Measurements from ENCODE around the gene RRM2.
"Not testable (repeated sequence)": the region's sequence is repeated elsewhere in the genome, so short reads cannot be mapped to it uniquely, and the experiment has no call there.

Gene RRM2

DNA sequence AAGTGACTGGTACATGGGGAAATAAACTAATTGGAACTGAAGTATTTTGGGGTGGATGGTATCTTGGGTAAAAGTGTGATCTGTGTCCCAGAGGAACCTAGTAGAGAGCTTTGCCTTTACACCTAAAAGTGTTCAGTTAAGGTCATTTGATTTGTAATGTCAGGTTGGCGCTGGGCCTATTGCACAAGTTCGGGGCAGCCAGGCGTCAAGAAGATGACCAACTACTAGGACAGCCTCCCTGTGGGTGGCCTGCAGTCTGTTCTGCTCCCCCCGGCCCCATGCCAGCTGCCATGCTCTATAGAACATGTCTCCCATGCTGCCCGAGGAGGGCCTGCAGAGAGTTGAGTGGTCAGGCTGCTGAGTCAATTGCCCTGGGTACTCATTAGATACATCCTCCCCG lies 10.1 kb downstream of the RRM2 start:
- DNase-seq (ENCODE audit: low read depth) = no peak

DNA sequence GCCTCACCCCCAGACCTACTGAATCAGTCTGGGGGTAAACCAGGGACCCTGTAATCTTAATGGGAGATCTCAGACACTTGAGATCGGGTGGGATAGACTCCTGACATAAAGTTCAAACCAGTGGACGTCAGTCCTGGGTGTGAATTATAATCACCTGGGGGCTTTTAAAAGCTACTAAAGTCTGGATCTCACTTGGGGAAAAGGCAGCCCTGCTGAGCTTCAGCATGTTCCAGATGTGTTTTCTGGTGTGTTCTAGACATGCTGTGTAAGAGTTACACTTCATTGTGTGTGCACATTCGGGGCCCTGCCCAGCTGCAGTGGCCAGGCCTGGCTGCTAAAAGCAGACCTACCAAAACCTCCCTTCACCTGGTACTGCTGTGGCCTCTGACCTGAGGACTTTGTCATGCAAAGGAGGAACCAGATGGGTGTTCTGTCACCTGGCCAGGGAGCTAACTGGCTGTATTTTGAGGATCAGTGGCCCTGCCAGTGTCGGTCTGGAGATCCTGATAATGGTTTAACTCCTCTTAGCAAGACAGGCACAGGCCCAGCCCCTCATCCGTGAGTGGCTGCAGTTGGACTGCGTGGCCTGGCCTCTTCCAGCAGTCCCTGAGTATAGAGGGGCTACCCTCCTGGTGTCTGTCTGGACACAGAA lies 10.6 kb downstream of the RRM2 start:
- DNase-seq (ENCODE audit: low read depth) = no peak

DNA sequence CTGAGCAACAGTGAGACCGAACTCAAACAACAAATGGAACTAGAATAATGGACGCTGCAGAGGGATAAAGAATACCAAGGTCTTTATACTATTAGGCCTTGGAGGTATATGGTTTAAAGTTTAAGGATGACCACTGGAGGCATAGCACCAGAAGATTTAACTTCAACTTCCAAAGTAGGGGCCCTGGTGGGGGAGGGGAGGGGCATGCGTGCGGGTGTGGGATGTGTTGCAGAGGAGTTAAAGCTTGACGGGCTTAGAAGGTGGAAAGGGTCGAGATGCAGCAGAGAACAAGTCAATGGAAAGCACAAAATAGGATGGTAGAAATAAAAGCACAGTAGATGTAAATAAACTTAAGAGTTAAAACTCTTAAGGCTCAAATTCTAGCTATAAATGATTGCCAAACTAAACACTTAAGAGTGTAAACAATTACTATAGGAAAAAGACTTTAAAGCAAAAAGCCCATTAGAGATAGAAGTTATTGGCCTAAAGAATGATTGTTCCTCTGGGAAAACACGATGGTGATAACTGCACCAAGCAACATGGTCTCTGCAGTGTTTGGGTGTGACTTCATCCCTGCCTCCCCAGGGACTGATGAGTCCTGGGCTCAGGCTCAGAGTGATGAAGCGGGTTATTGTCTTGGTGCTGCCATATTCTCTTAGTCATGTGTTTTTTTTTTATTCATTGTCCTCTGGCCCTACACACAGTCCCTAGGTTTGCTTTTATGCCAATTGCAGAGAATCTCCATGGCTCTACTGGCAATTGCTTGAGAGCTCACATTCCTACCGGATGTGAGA lies 13.0 kb downstream of the RRM2 start:
- DNase-seq (ENCODE audit: low read depth) = no peak

DNA sequence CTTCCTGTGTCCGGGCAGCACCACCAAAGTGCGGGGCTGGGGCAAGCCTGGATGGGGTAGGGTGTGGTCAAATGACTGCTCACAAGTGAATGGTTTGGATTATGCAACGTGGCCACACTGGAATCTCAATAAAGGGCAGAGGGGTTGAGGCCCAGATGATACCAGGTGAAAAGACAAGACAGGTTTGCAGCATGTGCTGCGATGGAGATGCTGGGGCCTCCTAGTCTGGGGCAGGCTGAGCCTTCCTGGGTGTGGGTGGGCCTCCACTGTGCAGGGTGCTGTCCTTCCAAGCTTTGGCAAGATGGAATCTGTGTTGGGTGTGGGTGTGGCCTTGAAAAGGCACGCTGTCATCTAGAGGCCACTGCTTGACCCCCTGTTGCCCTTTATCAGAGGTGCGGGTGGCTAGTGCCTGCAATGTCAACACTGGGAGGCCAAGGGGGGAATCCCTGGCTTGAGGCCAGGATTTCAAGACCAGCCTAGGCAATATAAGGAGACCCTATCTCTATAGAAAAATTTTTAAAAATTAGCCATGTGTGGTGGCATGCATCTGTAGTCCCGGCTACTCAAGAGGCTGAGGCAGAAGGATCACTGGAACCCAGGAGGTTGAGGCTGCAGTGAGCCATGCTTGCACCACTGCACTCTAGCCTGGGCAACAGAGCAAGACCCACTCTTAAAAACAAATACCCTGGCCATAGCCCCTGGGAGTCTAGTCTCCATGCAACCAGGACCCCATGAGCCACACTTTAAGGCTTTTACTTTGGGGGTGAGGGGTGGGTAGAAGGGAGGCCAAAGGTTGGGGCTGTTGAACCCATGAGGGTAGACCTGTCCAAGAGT lies 13.8 kb downstream of the RRM2 start:
- DNase-seq (ENCODE audit: low read depth) = no peak

DNA sequence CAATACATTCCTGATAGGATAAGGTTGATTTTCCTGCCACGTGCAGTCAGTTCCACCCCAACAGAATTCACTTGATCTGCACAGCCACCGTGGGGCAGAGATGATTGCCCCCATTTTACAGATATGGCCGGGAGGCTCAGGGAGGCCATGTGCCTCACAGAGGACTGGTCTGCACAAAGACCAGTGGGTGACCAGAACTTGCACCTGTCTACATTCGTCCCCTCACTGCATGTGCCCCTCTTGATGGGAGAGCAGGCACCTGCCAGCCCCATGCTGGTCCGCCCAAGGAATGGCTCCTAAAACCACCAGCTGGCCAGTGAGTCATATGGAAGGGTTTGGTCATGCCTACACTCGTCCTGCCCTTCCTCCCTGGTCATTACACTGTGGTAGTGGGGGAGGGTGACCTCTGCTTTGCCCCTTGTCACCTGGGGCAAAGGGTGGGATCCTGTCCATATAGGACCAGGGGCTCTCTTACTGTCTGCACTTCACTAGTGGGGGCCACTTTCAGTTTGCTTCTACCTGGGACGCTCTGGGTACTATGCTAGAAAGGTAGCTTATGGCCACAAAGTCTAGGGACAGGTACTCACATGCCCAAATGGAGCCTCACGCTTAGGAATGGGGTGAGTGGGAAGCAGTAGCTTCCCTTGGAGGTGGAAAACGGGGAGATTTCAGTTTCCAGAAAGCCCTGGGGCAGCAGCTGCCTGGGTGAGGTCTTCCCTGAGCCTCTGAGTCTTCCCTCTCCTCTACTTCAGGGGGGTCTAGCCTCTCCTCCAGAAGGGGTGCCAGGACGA lies 14.7 kb downstream of the RRM2 start:
- DNase-seq (ENCODE audit: low read depth) = no peak

DNA sequence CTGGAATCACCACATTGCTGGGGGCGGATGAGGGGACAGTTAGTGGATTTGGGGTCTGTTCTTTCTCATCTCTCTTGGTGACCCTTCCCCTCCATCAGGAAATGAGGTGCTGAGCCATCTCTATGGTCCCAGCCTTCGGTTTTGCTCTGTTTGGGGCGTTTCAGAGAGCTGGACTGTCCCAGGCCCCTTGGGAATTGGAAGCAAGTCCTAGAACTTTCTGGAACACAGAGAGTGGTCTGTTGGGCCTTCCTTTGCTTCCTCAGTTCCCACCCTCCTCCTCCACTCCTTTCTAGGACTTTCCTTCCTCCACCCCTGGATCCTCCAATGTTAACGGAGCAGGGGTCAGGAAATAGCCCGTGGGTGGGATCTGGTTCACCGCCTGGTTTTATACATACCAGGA lies 17.0 kb downstream of the RRM2 start:
- no peak for DNase-seq (ENCODE audit: low read depth)

DNA sequence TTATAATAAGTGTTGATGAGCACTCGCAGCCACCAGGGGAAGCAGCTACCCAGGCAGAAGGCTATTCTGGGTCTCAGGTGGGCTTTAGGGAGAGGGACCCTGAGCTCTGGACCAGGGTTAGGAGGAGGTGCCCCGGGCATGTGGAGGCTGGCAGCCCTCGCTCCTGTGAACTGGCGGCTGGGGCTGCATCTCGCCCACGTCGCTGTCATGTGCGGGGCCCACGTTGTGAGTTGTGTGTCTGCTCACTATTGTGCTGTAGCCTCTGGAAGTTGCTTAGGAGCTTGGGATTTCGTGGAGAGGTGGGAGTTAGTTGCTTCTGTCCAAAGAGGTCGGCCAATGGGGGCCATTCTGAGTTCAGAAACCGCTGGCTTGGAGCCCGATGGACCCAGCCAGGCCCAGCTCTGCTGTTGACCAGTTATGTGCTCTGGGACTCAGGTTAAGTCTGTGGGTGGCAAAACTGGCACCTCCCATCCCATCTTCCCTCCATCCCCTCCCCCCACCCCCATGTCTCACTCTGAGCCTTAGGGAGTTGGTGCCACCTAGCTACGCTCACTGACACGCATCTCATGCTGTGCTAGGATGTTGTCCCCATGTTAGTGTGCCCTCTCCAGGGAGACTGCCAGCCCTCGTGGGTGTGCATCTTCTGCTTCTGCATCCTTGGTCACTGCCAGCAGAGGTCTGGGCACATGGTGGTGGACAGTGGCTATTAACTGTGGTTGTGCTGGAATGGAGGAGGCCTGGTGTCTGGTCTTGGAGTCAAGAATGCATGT lies 18.5 kb downstream of the RRM2 start:
- DNase-seq (ENCODE audit: low read depth) = no peak

DNA sequence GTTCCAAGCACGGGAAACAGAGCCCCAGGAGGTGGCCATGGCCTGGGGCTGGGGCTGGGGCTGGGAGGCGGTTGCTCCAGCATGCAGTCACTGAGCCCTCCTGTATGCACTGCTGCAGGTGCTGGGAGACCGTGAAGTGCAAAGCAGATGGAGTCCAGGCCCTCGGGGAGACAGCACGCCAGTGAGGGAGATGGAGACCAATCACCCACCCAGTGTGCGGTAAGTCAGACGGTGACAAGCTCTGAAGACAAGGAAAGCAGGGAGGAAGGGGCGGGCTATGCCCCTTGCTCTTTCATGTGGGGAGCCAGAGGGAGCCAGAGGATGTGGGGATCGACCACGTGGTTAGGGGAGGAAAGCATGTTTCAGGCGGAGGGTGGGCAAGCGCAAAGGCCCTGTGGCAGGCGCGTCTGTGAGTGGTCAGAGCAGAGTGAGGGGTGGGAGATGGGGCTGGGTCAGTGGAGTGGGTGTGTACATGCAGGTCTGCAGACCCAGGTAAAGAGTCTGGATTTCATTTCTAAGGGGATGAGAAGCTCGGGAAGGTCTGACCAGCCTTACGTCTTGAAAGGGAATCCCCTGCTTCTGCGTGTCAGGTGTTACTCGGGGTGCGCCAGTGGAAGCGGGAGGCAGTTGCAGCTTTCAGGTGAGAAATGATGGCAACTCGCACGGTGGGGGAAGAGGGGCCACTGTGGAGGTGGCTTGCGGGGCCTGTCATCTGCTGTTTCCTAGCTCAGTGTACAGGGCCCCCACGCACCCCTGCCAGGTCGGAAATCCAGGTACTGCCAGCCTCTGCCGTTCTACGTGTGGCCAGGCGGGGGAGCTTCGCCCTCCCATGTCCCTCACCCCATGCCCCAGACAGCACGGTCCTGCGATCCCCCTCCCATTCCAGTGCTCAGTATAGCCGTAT lies 19.4 kb downstream of the RRM2 start:
- no peak for DNase-seq (ENCODE audit: low read depth)

DNA sequence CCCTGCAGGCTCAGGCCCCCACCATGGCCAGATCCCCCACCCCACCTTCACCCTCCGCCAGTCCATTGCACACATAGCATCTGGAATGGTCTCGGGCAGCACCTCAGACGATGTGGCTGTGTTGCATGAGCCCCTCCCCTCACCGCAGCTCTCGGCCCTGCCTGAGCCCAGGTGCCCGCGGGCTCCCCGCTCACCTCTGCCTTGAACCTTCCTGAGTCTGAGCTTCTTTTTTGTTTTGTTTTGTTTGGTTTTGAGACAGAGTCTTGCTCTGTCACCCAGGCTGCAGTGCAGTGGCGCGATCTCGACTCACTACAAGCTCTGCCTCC lies 20.1 kb downstream of the RRM2 start:
- no peak for DNase-seq (ENCODE audit: low read depth)

DNA sequence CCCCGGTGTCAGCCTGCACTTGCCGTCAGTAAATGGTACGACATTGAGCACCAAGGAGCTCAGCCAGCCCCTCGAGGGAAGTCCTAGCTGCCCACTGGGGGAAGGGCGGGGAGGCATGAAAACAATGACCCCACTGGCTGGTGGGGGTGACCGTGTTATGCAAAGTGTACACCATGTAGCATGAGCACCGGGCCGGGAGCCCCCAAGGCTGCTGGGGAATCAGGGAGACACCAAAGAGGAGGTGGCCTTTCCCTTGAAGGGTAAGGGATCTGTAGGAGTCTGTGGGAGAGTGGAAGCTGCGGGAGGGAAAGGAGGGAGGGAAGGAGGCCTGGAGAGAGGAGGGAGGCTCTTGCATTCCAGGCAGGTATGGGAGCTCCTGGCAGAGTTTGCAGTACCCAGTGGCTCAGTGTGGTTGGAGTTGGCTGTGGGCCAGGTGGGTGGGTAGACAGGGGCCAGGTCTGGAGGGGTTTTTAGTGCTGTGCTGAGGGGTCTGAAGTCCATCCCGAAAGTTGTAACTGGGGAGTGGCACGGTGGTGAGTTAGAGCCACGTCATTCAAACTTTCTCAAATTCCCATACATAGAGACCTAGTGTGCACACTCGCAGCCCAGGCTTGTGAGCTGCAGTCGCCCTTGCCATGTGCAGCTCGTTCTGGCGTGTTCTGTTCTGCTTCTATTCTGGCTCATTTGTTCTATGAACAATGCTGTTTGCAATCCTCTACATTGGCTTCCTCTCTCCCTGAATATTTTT lies 22.4 kb downstream of the RRM2 start:
- no peak for DNase-seq (ENCODE audit: low read depth)

DNA sequence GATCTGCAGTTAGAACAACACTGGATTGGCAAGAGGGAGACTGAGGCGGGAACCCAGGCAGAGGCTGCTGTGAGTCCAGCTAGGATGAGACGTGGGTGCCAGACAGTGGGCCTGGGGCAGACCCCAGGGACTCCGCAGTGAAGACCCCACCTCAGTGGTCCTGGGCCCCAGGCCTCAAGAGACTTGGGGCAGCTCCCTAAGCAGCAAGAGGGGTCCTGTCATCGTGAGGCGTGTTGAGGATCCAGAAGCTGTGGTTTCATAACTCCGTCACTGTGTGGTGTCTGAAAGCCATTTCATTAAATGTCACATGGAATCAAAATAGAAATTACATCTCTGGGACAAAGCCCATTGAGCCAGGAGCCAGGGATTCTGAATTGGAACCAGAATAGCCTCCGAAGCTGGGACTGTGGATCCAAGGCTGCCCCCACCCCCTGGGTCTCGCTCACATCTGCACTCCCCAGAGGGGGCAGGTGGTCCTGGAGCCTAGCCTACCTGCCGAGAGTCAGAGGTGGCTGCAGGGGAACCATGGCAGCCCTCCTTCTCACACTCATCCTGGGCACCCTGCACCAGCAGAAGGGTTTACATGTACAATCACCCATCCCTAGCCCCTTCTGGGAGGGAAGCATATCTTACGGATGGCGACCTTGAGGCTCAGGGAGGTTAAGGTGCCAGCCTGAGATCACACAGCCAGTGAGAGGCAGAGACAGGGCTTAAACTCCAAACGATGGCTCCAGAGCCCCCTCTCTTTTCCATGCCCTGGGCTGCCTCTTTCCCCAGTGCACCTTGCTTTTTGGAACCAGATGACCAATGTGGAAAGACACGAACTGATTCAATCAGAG lies 23.2 kb downstream of the RRM2 start:
- DNase-seq (ENCODE audit: low read depth) = no peak

DNA sequence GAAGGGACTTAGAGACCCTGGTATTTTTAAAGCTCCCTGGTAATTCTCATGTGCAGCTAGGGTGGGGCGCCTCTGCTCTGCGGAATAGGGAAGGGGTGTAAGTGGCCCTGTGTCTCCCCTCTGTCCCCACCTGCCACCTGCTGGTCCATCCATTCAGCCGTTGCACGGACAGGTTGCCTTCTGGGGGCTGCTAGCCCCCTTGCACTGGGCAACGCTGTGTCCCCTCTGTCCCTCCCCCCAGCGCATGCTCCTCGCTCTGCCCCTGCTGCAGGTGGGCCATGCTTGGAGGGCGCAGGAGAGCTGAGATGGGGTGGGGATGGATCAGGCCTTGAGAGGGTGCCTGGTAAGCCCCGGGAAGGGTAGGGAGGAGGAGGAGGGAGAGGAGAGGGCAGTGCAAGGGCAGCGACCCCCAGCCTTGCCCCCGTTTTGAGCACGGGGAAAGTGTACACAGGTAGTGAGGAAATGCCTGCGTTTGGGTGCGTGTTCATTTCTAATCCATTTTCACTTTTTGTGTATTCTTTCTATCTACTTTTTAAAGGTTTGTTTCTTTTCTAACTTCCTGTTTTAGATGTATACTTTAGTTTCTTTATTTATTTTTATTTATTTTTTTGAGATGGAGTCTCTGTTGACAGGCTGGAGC lies 23.9 kb downstream of the RRM2 start:
- no peak for DNase-seq (ENCODE audit: low read depth)

DNA sequence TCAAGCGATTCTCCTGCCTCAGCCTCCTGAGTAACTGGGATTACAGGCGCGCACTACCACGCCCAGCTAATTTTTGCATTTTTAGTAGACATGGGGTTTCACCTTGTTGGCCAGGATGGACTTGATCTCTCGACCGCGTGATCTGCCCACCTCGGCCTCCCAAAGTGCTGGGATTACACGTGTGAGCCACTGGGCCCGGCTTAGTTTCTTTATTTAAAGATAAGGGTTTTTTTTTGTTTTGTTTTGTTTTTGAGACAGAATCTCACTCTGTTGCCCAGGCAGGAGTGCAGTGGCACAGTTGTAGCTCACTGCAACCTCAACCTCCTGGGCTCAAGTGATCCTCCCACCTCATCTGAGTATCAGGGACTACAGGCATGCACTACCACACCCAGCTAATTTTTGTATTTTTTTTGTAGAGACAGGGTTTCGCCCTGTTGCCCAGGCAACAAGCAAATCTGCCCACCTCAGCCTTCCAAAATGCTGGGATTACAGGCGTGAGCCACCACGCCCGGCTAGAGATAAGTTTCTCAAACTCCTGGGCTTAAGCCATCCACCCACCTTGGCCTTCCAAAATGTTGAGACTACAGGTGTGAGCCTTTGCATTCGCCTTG lies 24.6 kb downstream of the RRM2 start:
- not testable (repeated sequence) for DNase-seq (ENCODE audit: low read depth)

DNA sequence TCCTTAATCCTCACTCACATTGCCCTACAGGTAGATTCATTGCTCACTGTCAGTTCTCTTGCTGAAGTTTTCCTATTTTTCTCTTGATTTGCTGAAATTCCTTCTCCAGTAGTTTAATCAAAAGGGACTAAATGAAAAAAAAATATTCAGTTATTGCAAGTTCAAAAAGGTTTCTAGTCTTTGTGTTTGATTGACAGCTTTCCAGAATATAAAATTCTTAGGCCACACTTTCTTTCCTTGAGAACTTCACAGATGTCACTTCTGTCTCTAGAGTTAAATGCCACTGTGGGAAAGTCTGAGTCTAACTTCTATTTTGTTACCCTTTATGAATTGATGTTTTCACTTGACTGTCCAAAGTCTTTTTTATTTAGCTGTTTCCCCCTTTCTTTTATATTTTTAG lies 25.7 kb downstream of the RRM2 start:
- DNase-seq (ENCODE audit: low read depth) = no peak

DNA sequence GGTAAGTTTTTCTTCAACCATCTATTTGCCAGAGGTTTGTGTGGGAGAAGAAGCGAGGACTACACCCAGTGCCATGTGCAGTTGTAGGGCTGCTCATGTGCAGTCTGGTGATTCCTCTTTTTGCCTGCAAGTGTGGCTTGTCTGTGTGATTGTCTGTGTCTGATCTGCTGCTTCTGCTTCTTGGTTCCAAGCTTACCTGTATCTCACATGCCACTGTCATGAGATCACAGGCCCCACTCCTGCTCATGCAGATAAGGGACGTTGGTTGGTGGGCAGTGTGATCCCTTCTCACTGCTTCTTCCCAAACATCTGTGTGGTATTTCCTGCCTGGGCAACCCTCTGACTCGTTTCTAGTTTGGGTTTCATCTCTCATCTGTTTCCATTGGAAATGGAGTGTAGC lies 27.1 kb downstream of the RRM2 start:
- no peak for DNase-seq (ENCODE audit: low read depth)

DNA sequence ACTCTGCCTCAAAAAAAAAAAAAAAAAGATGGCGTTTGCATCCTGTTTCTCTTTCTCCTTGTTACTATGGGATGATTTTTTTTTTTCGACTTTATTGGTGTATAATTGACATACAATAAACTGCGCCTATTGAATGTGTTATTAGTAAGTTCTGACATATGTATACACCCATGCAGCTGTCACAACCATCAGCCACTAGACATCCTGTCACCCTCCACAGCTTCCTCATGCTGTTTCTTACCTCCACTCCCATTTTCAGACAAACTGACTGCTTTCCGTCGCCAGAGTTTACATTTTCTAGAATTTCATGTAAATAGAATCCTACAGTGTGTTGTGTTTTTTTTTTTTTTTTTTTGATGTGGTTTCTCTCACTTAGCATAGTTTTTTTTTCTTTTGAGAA lies 27.9 kb downstream of the RRM2 start:
- DNase-seq (ENCODE audit: low read depth) = no peak

DNA sequence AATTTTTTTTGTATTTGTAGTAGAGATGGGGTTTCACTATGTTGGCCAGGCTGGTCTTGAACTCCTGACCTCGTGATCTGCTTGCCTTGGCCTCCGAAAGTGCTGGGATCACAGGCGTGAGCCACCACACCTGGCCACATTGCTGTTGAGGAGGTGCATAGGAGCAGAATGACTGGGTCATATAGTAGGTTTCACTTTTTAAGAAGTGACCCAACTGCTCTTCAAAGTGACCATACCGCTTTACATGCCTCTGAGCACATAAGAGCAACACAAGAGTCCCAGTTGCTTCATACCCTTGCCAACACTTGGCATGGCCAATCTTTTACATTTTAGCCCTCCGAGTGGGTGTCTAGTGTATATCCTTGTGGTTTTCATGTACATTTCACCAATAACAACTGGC lies 28.9 kb downstream of the RRM2 start:
- DNase-seq (ENCODE audit: low read depth) = no peak

DNA sequence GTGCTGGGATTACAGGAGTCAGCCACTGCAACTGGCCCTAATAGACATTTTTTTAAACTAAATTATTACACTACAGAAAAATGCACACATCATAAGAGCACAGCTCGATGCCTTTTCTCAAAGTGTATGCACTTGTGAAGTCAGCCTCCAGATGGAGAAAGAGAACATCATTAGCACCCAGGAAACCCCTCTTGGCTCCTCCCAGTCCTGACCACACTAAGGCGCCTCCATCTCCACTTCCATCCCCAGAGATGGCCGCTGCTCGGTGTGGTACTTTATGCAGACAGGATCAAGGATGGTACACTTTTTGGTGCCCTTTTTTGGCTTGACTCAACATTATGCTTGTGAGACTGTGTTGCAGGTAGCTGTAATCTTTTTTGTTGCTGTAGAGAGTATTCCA lies 34.8 kb downstream of the RRM2 start:
- DNase-seq (ENCODE audit: low read depth) = no peak
